ENCODE data around the gene SLC24A3.

The SLC24A3 gene

GRCh38 chr20:19546648-19547047 lies 334.2 kb downstream of the SLC24A3 start:
- CTCF ChIA-PET, result no interaction called here
- Histone ChIP-seq H3K9me3 (ENCODE audit: control insufficient read depth, insufficient read depth, low read depth, low read length) (no peaks in the 10 kb centered on the region), H3K4me3 (ENCODE audit: low read depth, low read length) (no peak overlapping the region), H3K36me3 (ENCODE audit: control insufficient read depth in 2 of 2, insufficient read depth in 1 of 2, low read length in 2 of 2) (no peaks in the 10 kb centered on the region), H3K27ac (ENCODE audit: extremely low read depth, low read depth, low read length) (no peak overlapping the region), H3K4me1 (ENCODE audit: control insufficient read depth, insufficient read depth, low read length) (no peaks in the 10 kb centered on the region)
- TF ChIP-seq ZNF747 (tag by site-specific recombination; IDR thresholded peaks at IDR 0.05) (no peak), ZNF514 (tag by site-specific recombination; IDR thresholded peaks at IDR 0.05) (no peak), FEZF1 (tag by site-specific recombination; IDR thresholded peaks at IDR 0.05) (no peak), ZBTB26 (tag by site-specific recombination; optimal IDR thresholded peaks at IDR 0.05) (no peak), PBX3 (CRISPR knock-in tag; IDR thresholded peaks at IDR 0.05) (no peak), WT1 (tag by site-specific recombination; IDR thresholded peaks at IDR 0.05) (no peak), ZBTB1 (tag by site-specific recombination; IDR thresholded peaks at IDR 0.05) (no peak), ZNF624 (tag by site-specific recombination; IDR thresholded peaks at IDR 0.05) (no peak), ZNF433 (tag by site-specific recombination; IDR thresholded peaks at IDR 0.05; ENCODE audit: low read depth) (no peak), ATF2 (tag by site-specific recombination; IDR thresholded peaks at IDR 0.05; ENCODE audit: low read depth) (no peak), ZBTB7A (tag by site-specific recombination; IDR thresholded peaks at IDR 0.05; ENCODE audit: low read depth) (no peak), ZNF518A (tag by site-specific recombination; conservative IDR thresholded peaks at IDR 0.05; ENCODE audit: low read depth) (no peak), ZNF645 (tag by site-specific recombination; IDR thresholded peaks at IDR 0.05) (no peak), KLF10 (tag by site-specific recombination; IDR thresholded peaks at IDR 0.05) (no peak), YY1 (tag by site-specific recombination; IDR thresholded peaks at IDR 0.05) (no peak), ZNF580 (tag by site-specific recombination; IDR thresholded peaks at IDR 0.05) (no peak), ZNF629 (tag by site-specific recombination; IDR thresholded peaks at IDR 0.05) (no peak), SCRT2 (tag by site-specific recombination; IDR thresholded peaks at IDR 0.05) (no peak)
- POLR2A ChIA-PET, result no interaction called here
